Fibroblast of gingiva (primary cell): ENCODE data around the gene DEUP1.

Experiments
- DNase-seq: peaks from one replicate; pipeline ENCODE4 v3.0.0-alpha.2; 2011; ENCODE audit warnings: low read depth

The DEUP1 gene

DNA sequence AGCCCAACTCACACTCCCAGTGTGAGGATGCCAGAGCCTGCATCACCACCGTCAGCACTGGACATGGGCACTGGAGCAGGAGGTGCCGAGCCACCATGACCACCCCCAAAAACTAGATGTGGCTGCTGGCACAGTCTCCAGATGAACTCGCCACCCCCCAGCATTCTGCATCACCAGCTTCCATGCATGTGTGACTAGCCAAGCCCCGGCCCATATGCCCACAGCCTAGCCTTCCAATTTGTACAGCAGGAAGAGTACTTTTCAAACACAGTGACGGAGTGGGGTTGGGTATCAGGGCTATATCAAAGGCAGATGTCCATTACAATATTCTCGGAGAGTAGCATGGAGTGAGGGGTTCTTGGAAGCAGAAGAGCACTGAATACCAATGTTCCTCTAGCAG lies 149.7 kb downstream of the DEUP1 start:
- no peak for DNase-seq

DNA sequence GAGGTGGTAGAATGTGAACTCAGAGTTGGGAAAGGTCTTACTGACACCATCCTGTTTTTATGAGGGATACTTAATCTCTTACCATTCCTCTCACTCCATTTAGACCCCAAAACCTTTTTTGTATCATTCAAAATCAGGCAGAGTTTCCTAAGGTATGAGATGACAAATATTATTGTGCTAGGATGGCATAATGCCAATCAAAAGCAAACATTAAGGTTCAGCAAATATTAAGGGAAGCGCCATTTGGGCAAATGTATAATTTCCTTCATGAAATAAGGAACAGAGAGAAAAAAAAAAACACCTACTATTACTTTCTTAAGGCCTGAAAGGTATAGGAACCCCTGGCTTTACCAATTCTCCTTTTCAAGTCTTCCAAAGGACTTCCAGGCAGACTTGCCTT lies 150.2 kb downstream of the DEUP1 start:
- DNase-seq: no peak

DNA sequence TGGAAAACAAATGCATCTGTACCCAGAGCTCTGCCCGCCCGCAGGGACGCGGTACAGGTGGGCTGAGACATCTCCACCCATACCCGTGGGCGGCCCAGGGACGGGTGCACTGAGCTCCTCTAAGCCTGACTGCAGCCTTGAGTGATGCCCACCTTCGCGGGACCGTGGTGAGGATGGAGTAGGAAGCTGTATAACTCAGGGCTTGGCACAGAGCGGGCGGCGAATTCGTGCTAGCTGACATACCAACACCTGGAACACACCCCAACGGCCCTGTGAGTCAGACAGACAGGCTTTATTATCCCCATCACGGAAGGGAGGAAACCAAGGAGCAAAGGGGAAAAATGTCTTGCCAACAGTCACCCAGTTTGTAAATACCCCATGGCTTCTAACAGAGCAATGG lies 150.7 kb downstream of the DEUP1 start:
- DNase-seq: no peak

DNA sequence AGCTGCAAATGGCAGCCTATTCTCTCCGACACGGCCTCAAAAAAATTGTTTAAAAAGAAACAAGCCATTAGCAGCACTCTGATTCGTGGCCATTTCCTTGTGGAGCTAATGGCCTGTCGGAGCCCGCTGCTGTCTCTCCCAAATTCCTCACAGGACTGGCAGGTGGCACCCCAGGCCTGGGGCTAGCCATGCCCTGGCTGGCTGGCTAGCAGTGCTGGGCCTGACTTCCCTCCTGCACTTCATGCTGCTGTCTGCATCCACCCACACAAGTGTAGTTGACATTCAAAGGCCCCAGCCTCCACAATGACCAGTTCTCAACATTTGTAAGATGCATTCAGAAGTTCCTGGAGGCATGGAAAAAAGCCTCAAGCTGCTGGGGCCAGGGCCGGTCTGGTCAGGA lies 151.2 kb downstream of the DEUP1 start:
- no peak for DNase-seq

DNA sequence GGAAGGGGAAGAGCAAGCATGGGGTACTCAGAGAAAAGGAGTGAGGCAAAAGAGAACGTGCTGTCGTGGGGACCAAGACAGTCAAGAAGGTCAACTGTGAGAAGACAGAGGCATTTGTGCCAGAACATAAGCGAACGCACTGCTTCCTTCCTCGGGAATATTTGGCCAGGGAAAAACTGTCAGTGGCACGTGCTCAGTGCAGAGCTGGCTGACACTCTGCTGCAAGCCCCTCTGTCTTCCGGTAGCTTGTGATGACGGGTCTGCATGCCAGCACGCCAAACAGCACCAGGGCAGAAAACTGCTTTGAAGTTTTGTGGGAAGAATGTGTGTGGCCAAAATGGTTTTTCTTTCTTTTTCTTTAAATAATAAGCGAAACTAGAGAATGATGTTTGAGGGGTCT lies 152.0 kb downstream of the DEUP1 start:
- DNase-seq: no peak

DNA sequence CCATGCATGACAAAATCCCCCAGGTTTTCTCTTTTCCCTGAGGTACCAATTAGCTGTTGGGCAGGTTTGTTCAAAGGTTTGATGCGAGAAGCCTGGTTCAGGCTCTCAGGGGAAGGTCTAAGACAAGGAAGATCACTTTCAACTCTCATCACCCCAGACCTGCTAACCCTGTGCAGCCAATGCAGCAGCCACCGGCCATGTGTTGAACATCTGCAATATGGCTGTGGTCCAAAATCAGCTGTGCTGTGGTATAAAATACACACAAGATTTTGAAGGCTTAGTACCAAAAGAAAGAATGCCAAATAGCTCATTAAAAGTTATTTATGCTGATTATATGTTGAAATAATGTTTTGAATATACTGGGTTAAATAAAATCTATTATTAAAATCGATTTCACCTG lies 154.2 kb downstream of the DEUP1 start:
- DNase-seq: peak; percentile 83

DNA sequence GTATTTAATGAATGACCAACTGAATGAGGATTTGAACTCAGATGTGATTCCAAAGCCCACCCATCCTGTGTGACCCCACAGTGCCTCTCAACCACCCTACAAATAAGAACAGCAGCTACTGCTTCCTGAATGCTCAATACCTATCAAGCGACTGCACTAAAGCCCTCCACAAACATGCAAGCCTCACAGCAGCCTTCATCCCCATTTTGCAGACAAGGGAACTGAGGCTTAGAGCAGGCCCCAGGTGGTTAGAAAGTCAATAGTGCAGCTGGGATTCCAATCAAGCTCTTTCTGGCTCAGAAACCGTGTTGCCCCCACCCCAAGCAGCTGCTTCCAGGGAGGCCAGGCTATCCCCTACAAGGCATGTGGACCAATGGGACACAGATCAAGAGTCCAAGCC lies 155.4 kb downstream of the DEUP1 start:
- no peak for DNase-seq

DNA sequence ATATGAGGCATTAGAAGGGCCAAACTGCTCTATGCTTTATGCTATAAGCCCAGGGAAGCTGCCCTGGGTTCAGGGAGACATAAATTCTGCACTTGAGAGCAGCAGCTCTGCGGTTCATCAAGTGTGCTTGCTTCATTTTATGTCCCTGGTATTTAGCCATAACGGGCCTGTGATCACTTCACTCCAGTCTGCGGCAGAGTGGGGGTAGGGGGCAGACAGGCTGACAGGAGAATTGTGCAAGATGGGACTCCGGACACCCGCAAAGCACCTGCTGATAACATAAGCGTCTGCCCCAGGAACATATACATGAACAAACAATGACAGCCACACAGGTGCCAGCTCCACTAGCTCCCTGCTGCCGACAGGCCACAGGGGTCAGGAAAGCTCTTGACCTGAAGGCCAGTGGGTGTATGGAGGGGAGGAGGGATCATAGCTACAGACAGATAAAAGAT lies 156.5 kb downstream of the DEUP1 start:
- DNase-seq: no peak
